ENCODE measurements around the gene PRMT7.

Gene PRMT7

GRCh38 chr16:68400083-68400923 is 89.5 kb downstream of the PRMT7 start:
- DNase-seq: no peak

- no peak for DNase-seq
Measured at GRCh38 chr16:68400924-68401460, 90.2 kb downstream of the PRMT7 start.

GRCh38 chr16:68401871-68402747 is 91.3 kb downstream of the PRMT7 start:
- no peak for DNase-seq

GRCh38 chr16:68402748-68403040 is 91.9 kb downstream of the PRMT7 start:
- DNase-seq: no peak

GRCh38 chr16:68403177-68403576 is 92.4 kb downstream of the PRMT7 start:
- no peak for DNase-seq

GRCh38 chr16:68403704-68404103 is 92.9 kb downstream of the PRMT7 start:
- DNase-seq: no peak

- no peak for DNase-seq
Measured at GRCh38 chr16:68404736-68405345, 94.0 kb downstream of the PRMT7 start.

GRCh38 chr16:68406458-68407152 is 95.8 kb downstream of the PRMT7 start:
- DNase-seq: no peak

Measured in CD4-positive, alpha-beta T cell treated with Interleukin-12 subunit alpha and Interleukin-12 subunit beta, for 1 hour (primary cell).